Measurements from ENCODE around the gene CHD2. TPM values are rescaled to one million over a fixed set of nuclear protein-coding genes. Genes with fewer than 3 reads are reported as not detected.

CHD2 gene
- total RNA-seq, 1 experiment from 2014 or later: 101 TPM

DNA sequence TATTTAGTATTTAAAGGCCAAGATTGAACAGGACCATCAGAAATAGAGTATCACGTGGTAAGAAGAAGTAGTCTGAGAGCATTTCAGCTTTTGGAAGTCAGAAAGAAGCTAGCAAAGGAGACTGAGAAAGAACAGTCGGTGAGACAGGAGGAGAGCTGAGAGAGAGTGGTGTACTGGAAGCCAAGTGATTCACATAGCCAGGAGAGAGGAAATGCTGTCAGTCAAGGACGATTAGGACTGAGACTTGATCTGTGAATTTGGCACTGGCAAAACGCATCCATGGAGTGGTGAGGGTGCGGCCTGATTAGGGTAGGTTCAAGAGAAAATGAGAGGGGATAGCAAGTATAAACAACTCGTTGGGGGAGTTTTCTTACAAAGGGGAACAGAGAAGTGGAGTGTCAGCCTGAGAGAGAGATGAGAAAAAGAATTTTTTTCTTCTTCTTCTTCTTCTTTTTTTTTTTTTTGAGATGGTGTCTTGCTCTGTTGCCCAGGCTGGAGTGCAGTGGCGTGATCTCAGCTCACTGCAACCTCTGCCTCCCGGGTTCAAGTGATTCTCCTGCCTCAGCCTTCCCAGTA, 44.9 kb downstream of the CHD2 start (continued):
- TF ChIP-seq PRDM15 (CRISPR knock-in tag; IDR thresholded peaks at IDR 0.05): no peak
- TF ChIP-seq ZBTB43 (CRISPR knock-in tag; IDR thresholded peaks at IDR 0.05): no peak
- no peak for TF ChIP-seq FOXJ3 (CRISPR knock-in tag; IDR thresholded peaks at IDR 0.05; ENCODE audit: borderline replicate concordance)
- TF ChIP-seq, protein P1, sequence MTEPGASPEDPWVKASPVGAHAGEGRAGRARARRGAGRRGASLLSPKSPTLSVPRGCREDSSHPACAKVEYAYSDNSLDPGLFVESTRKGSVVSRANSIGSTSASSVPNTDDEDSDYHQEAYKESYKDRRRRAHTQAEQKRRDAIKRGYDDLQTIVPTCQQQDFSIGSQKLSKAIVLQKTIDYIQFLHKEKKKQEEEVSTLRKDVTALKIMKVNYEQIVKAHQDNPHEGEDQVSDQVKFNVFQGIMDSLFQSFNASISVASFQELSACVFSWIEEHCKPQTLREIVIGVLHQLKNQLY (CRISPR knock-in tag; IDR thresholded peaks at IDR 0.05): no peak
- TF ChIP-seq MXD4 (CRISPR knock-in tag; IDR thresholded peaks at IDR 0.05; ENCODE audit: borderline replicate concordance): no peak
- no peak for TF ChIP-seq ARID4B (CRISPR knock-in tag; IDR thresholded peaks at IDR 0.05; ENCODE audit: borderline replicate concordance)

GRCh38 chr15:92947071-92947730, 47.1 kb downstream of the CHD2 start:
- H3K9me3 Mint-ChIP-seq: peaks cover 51% of the 10 kb centered on the region
- H3K36me3 Mint-ChIP-seq: peaks cover 97% of the 10 kb centered on the region
- CTCF ChIA-PET: no interaction called here
- no peak overlapping the region; the same call in 1 of the 2 replicates for H3K27ac Mint-ChIP-seq
- ATAC-seq (no peak), DNase-seq (ENCODE audit: low spot score) (no peak)
- POLR2A ChIA-PET: no interaction called here
- no peaks in the 10 kb centered on the region for H3K27me3 Mint-ChIP-seq (ENCODE audit: low read depth)
- 0 out of 2 replicates have a peak, but pooled peaks cover 3% of the 10 kb centered on the region for H3K4me1 Mint-ChIP-seq
- H3K4me3 Mint-ChIP-seq: no peak overlapping the region
- TF ChIP-seq ZBTB21 (CRISPR knock-in tag; IDR thresholded peaks at IDR 0.05; ENCODE audit: borderline replicate concordance) (no peak), PRDM15 (CRISPR knock-in tag; IDR thresholded peaks at IDR 0.05) (no peak), JAZF1 (CRISPR knock-in tag; IDR thresholded peaks at IDR 0.05) (no peak), PREB (CRISPR knock-in tag; IDR thresholded peaks at IDR 0.05; ENCODE audit: borderline replicate concordance) (no peak)
- TF ChIP-seq, protein P2, sequence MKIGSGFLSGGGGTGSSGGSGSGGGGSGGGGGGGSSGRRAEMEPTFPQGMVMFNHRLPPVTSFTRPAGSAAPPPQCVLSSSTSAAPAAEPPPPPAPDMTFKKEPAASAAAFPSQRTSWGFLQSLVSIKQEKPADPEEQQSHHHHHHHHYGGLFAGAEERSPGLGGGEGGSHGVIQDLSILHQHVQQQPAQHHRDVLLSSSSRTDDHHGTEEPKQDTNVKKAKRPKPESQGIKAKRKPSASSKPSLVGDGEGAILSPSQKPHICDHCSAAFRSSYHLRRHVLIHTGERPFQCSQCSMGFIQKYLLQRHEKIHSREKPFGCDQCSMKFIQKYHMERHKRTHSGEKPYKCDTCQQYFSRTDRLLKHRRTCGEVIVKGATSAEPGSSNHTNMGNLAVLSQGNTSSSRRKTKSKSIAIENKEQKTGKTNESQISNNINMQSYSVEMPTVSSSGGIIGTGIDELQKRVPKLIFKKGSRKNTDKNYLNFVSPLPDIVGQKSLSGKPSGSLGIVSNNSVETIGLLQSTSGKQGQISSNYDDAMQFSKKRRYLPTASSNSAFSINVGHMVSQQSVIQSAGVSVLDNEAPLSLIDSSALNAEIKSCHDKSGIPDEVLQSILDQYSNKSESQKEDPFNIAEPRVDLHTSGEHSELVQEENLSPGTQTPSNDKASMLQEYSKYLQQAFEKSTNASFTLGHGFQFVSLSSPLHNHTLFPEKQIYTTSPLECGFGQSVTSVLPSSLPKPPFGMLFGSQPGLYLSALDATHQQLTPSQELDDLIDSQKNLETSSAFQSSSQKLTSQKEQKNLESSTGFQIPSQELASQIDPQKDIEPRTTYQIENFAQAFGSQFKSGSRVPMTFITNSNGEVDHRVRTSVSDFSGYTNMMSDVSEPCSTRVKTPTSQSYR (CRISPR knock-in tag; IDR thresholded peaks at IDR 0.05): no peak
- TF ChIP-seq, protein P3, sequence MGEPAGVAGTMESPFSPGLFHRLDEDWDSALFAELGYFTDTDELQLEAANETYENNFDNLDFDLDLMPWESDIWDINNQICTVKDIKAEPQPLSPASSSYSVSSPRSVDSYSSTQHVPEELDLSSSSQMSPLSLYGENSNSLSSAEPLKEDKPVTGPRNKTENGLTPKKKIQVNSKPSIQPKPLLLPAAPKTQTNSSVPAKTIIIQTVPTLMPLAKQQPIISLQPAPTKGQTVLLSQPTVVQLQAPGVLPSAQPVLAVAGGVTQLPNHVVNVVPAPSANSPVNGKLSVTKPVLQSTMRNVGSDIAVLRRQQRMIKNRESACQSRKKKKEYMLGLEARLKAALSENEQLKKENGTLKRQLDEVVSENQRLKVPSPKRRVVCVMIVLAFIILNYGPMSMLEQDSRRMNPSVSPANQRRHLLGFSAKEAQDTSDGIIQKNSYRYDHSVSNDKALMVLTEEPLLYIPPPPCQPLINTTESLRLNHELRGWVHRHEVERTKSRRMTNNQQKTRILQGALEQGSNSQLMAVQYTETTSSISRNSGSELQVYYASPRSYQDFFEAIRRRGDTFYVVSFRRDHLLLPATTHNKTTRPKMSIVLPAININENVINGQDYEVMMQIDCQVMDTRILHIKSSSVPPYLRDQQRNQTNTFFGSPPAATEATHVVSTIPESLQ (CRISPR knock-in tag; IDR thresholded peaks at IDR 0.05): no peak

All from WTC11 (cell line).